ENCODE data around the gene LBHD2.

Gene LBHD2

DNA sequence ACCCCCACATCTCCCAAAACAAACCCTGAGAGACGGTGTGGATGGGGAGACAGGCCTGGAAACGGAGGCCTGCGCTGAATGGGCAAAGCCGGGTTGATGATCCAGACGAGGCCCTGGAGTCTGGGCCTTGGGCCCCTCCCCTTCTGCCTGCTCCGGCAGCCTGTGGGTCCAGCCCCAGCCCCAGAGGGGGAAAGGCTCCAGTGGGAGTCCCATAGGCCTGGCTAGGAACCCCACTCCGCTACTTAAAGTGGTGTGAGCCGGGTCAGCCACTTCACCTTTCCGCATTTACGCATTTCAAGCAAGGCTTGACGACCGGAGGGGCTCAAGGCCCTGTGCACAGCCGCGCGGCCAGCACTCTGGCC, 38.6 kb downstream of the LBHD2 start:
- no peak for DNase-seq

DNA sequence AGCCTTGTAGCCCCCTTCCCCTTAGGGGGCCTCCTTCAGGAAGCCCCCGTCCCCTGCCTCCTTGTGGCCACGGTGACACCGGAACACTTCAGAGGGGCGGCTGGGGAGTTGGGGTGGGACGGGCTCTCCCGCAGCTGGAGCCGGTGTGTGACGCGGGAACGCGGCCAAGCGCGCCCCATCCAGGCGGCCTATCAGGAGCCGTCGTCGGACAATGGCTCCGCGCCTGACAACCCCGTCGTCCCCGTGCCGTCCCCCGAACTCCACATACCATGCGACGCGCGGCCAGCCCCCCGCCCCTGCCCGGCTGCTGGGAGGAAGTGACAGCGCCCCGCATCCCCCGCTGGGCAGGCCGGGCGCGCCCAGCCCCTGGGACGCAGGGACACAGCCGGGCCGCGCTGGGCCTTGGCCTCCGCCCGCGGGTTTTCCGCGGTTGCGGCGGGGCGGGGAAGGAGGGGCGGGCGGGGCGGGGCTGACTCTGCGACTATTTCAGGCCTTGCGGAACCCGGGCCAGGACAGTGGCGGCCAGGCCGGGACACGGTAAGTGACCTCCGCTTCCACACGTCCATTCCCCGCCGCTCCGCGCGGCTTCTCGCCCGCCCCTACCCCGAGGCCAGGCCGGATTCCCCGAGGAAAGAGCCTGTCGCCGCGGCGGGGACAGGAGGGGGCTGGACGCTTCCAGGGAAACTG, 39.1 kb downstream of the LBHD2 start, which contains the start of gene TNFAIP2:
Gene TNFAIP2 (plus strand): TSS at position 515 of the 687 bp plus-strand sequence. CDS start 2,997 bp downstream, outside the sequence.
- no peak for DNase-seq

DNA sequence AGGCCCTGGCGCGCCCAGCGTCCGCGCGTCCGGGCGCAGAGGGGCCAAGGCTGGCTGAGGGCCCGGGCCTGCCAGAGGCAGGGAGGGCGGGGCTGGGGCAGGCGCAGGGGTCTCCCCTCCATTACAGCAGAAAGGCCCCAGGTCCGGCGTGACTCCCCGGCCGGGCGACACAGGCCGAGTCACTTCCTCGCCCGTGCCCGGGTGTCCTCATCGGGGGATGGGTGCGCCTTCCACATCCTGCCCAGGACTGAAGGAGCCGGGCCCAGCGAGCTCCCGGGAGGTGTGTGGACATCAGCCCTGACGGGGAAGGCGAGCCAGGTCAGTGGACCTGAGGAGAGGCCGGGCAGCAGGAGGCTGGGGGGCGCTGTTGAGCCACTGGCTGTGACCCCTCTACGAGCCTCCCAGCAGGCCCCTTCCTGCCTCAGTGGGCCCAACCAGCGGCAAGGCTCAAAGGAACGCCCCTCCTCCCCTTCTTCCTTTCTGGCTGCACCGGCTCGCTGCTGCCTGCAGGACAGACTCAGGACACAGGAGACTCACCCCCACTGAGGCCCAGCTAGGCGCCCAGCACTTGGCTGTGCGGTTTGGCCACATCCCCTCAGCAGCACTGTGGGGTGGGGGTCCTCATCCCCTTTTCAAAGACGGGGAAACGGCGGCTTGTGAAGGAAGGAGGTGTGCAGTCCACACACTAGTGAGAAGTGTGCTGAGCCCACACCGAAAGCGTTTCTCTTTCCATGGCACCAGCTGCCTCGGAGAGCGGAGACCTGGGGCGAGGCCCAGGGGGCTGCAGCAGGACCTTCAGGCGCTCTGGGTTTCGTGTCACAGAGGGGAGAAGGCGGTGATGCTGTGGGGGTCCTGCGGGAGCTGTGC, 39.9 kb downstream of the LBHD2 start:
- DNase-seq = no peak

DNA sequence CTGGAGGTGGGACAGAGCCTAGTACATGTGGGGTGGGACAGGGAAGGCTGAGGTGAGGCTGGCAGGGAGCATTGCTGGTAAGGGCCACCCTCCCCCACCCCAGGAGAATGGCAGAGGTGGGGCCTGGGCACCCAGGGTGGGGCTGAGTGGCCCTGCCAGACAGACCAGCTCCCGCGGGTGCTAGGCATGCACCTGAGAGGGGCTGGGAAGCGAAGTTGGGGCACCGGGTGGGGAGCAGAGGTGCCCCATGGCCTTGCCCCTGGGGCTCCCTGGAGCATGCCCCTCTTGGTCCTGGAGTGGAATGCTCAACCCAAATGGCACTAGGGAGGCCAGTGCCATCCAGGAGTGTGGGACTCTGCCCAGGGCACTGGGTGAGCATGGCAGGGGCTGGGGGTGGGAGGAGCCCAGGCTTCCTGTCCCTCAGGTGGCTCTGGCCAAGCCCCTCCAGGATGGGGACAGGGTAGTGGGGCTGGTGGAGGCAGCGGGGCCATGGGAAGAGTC, 40.5 kb downstream of the LBHD2 start:
- no peak for DNase-seq

DNA sequence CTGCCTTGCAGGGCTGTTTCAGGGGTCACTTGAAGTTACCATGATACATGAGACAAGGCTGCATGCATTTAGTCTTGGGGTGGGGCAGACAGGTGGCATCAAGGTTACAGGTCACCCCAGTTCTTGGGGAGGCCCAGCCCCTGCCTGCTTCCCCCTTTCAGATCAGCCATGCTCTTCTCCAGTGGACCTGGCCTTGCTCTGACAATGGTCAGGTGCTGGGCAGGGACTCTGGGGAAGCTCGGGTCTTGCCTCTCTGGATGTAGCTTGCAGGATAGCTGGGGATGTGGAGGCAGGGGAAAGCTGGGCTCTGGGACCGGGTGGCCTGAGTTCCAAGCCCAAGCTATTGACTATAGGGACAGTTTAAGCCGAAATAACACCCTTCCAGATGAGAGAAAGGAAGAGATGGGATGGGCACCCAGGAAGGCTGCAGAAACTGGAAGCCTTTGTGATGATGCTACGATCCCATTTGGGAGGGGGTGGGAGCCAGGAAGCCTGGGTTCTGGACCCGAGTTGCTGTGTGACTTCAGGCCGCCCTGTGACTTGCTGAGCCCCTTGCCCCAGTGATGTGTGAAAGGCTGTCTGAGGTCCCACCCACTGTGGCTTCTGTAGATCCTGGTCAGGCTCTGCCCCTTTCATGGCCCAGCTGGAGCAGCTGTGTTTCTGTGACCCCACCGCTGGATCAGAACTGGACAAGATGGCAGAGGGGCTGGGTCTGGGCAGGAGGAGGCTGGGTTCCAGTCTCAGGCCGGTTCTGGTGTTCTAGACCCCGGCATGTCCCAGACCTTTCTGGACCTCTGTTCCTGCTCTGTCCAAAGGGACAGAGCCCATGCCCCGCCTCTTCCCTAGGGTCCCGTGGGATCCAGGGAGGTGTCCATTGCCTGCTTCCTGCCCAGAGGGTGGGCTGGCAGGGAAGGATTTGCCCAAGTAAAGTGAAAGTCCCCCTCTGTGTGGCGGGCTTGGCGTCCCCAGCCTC, 41.4 kb downstream of the LBHD2 start:
- DNase-seq = no peak

DNA sequence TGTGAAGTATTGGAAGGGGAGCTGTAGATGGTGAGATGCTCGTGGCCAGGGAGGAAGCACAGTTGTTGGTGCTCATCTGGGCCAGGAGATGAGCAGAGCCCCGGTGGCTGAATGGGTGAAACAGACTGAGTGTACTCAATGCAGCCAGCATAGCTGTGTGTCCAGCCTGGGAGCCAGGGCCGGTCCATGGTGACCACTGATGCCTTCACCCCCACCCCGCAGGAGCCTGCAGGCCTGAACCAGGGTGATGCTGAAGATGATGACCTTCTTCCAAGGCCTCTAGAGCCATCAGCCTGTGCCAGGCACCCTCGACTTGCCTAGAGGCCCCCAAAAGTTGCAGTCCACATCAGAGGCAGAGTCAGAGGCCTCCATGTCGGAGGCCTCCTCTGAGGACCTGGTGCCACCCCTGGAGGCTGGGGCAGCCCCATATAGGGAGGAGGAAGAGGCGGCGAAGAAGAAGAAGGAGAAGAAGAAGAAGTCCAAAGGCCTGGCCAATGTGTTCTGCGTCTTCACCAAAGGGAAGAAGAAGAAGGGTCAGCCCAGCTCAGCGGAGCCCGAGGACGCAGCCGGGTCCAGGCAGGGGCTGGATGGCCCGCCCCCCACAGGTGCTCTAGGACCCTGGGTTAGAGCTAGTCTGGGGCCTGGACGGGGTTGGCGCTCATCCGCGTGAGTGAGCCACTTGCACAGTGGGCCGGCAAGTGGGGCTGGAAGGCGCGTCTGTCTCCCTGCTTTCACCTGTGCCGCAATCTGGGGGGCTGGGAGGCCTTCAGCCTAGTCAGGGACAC, 42.3 kb downstream of the LBHD2 start:
- no peak for DNase-seq

DNA sequence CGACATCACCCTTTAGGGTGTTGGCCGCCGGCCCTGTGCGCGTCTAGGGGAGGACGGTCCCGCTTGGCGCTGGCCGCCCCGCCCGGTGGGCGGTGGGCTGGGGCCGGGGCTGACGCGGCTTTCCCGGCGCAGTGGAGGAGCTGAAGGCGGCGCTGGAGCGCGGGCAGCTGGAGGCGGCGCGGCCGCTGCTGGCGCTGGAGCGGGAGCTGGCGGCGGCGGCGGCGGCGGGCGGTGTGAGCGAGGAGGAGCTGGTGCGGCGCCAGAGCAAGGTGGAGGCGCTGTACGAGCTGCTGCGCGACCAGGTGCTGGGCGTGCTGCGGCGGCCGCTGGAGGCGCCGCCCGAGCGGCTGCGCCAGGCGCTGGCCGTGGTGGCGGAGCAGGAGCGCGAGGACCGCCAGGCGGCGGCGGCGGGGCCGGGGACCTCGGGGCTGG, 42.9 kb downstream of the LBHD2 start:
- no peak for DNase-seq

DNA sequence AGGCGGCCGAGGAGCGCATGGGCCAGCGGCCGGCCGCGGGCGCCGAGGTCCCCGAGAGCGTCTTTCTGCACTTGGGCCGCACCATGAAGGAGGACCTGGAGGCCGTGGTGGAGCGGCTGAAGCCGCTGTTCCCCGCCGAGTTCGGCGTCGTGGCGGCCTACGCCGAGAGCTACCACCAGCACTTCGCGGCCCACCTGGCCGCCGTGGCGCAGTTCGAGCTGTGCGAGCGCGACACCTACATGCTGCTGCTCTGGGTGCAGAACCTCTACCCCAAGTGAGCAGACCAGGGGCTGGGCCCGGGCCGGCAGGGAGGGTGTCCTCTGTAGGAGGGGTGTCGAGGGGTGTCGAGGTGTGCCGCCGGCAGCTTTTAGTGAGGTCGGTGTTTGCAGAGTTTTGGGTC, 43.3 kb downstream of the LBHD2 start:
- no peak for DNase-seq

DNA sequence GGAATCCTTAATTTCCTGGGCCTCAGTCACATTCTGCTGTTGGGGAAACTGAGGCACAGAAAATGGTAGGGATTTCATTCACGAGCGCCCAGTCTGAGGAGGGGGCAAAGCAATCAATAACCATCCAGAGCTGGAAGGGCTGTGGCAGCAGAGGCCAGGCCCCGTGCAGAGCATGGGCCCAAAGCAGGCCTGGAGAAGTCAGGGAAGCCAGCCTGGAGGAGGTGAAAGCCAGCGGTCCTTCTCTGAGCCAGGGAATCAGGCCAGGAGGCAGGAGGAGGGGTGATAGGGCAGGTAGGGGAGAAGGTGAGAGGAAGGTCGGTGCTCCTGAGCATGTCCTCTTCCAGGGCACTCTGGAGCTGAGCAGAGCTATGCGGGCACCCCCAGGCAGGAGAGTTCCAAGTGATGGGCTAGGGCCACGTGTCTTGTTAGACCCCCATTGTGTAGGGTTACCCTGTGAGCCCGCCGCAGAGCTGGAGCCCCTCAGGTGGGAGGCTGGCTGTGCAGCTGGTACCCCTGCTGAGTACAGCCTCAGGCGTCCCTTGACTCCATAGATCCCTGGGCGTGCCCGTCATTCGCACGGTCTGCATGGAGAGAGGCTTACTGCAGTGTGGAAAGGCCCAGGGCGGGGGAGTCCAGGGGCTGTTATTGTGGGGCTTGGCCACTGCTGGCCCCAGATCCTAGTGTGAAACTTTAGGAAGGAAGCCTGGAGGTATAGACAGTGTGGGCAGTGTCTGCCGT, 44.0 kb downstream of the LBHD2 start:
- no peak for DNase-seq

DNA sequence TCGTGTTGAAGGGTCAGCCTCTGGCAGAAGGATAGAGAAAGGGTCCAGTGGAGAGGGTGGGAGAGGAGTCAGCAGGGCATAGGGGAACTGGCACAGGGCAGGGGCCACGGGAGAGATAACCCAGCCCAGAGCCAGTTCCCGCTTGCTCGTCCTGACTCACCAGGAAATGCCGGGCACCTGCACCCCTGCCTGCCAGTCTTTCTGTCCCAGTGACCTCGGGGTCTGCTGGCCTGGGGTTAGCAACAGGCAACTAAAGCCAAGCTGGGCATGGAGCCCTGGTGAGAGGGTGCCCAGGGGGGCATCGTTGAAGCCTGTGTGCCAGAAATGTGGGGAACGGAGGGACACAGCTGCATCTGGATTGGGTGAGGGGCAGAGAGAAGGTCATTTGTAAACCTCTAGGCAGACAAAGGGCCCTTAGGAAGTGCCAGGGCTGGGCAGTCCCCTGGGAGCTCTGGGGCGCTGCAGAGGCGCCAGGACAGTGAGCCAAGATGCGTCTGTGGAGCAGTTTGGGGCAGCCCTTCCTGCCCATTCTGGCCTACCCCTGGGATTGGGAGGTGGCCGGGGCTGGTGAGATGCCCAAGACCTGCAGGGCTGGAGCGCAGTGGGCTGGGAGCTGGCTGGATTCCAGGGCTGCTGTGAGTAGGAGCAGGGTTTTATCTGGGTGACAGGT, 44.8 kb downstream of the LBHD2 start:
- DNase-seq = no peak

DNA sequence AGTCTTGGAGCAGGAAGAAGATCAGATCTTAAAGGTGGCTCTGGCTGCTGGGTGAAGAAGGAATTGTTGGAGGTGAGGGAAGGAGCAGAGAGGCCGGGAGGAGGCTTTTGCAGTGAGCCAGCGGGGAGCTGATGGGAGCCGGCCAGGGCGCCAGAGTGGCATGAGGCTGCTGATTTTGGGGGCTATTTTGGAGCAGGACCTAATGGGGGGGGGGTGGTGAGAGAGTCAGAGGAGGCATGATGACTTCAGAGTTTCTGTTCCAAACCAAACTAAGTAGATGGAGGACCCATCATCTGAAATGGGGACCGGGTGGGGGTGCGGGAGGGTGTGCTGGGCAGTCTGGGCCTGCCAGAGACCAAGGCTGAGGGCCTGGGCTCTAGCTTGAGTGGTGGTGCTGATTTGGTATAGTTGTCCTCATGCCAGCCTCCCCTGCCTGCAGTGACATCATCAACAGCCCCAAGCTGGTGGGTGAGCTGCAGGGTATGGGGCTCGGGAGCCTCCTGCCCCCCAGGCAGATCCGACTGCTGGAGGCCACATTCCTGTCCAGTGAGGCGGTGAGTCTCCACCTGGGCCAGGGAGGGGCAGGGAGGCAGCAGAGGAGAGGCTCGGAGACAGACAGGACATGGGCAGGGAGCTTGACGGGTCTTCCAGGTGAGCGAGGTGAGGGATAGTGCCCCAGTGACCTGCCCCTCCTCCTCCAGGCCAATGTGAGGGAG, 45.4 kb downstream of the LBHD2 start:
- no peak for DNase-seq

DNA sequence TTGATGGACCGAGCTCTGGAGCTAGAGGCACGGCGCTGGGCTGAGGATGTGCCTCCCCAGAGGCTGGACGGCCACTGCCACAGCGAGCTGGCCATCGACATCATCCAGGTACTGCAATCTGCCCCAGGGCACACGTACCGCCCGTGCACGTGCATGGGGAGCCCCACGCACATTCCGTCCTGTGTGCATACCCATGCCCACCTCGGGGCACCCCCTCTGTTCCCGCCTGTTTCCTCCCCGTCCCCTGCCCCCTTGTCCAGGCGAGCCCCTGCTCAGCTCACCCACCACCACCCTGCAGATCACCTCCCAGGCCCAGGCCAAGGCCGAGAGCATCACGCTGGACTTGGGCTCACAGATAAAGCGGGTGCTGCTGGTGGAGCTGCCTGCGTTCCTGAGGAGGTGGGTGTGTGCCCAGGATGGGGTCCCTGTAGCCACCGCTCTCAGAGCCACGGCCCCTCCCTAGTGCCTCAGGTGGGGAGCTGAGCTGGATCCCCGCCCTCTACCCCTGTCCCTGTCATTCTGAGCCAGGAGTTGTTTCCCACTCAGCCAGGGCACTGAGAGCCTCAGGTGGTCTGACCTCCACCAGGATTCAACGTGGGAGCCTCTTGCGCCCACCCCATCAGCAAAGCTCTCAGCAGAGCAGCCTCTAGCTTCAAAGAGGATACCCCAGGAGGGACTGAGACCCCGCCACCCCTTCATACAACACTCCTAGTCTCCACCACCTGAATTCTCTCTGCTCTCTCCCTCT, 46.2 kb downstream of the LBHD2 start:
- DNase-seq = no peak

DNA sequence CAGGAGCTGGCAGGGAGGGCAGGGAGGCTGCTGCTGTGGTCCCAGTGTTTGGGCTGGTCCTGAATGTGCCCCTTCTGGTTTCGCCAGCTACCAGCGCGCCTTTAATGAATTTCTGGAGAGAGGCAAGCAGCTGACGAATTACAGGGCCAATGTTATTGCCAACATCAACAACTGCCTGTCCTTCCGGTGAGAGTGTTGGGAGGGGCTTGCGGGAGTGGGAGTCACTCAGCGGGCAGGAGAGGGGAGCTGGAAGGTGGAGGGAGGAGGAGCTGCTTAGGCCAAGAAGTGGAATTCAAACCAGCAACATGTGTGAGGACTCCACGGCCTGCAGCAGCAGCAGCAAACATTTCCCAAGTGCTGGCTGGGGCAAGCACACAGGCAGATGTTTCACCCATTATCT, 47.0 kb downstream of the LBHD2 start:
- no peak for DNase-seq

DNA sequence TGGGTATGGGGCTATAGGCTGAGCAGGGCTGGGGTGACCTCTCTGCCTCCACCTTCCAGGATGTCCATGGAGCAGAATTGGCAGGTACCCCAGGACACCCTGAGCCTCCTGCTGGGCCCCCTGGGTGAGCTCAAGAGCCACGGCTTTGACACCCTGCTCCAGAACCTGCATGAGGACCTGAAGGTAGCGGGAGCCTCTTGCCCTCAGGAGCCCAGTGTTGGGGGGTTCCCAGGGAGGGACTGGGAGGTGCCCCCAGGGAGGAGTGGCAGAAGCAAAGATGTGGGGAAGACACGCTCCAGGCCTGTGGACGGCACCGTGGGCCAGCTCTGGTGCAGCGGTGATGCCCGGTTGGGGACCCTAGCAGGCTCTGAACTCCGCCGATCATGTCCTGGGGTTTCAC, 47.6 kb downstream of the LBHD2 start:
- DNase-seq = no peak

DNA sequence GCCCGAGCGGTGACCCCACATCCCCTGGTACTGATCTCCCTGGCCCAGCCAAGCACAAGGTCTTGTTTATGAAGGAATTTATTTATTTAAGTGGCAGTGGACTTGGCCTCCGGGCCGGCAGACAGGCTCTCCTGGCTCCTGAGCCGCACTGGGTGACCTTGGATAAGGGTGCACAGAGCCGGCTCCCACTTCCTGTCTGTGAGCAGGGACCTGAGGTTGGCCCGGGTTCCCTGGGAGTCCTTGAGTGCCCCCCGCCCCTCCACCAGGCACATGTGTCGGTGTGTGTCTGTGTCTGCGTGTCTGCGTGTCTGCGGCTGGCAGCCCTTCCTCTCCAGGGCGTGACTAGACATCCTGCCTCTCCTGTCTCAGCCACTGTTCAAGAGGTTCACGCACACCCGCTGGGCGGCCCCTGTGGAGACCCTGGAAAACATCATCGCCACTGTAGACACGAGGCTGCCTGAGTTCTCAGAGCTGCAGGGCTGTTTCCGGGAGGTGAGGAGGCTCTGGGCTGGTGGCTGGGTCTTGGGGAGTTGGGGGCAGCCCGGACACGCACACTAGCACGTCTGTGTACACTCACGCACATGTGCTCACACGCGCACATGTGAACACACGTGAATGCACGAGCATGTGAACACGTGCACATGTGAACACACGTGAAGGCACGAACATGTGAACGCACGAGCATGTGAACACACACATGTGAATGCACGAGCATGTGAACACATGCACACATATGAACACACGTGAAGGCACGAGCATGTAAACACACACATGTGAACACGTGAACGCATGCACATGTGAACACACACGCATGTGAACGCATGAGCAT, 48.6 kb downstream of the LBHD2 start:
- DNase-seq = no peak

DNA sequence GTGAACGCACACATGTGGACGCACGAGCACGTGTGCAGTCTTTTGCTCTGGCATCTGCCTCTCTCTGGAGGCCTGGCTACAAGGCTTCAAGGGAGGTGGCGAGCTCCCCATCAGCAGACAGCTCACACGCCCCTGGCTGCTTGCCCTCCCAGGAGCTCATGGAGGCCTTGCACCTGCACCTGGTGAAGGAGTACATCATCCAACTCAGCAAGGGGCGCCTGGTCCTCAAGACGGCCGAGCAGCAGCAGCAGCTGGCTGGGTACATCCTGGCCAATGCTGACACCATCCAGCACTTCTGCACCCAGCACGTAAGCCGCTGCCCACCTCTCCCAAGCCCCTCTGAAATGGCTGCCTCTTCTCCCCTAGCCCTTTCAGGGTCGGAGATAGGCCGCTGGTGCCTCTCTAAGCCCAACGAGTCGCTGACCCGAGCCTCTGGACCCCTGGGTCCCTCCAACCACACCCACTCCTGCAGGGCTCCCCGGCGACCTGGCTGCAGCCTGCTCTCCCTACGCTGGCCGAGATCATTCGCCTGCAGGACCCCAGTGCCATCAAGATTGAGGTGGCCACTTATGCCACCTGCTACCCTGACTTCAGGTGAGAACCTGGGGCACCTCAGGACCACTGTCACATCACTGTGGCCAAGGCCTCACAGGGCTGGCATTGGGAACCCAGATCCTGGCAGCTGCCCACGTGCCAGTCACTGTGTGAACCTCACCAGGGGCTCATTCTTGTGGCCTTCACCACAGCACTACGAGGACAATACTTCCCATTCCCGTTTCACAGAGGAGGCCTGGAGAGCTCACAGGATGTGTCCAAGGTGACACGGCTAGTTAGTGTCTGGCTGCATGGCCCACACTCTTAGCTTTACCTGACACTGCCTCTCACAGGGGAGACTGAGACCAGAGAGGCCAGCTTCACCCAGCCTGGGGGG, 49.5 kb downstream of the LBHD2 start:
- no peak for DNase-seq

DNA sequence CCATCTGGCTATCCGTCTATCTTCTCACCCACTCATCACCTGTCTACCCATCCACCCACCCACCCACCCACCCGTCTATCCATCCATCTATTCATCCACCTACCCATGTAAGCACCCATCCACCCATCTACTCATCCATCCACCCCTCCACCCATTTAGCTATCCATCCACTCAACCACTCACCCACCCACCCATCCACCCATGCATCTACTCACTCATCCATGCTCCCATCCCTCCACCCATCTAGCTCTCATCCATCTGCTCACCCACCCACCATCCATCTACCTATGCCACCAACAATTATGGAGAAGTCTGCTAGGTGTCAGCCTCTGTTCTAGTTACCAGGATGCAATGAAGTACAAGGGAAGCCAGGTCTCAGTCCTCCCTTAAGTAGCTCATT, 50.4 kb downstream of the LBHD2 start:
- no peak for DNase-seq
